Vagina (tissue), 2 donors: ENCODE measurements around the gene ACADS.

Experiments used
- CTCF ChIP-seq, 3 experiments: fragments of 450-650 bp in 2 of 3; fragments of 200-600 bp in 1 of 3; sonication (generic) in 1 of 3; IDR thresholded peaks; one replicate each; pipeline ENCODE4 v1.5.1; 2017 to 2019; ENCODE audit warnings: antibody characterized with exemption in 3 of 3, mild to moderate bottlenecking in 2 of 3, moderate library complexity in 2 of 3
- POLR2A ChIP-seq, 2 donors: fragments of 450-650 bp; IDR thresholded peaks; one replicate each; pipeline ENCODE4 v1.6.1; 2017; ENCODE audit warnings: antibody characterized with exemption in 2 of 2, mild to moderate bottlenecking in 2 of 2, moderate library complexity in 2 of 2
- POLR2AphosphoS5 ChIP-seq, 2 donors: sonication (generic); formaldehyde crosslinking; IDR thresholded peaks; one replicate each; pipeline ENCODE4 v1.9.0; 2017; ENCODE audit warnings: antibody characterized with exemption in 2 of 2, mild to moderate bottlenecking in 2 of 2, low read depth in 1 of 2; ENCODE audit not compliant: insufficient read depth in 1 of 2

GRCh38 chr12:120687578-120688289 is 37.9 kb upstream of the ACADS start:
- TF ChIP-seq POLR2A (IDR thresholded peaks at IDR 0.05) (no peak), POLR2AphosphoS5 (IDR thresholded peaks at IDR 0.05; ENCODE audit: insufficient read depth in 1 of 2, low read depth in 1 of 2) (no peak), CTCF (IDR thresholded peaks at IDR 0.05) (no peak)
